WTC11 (cell line): Measurements from ENCODE around the gene SP140L. TPM values are rescaled to one million over a fixed set of nuclear protein-coding genes. Genes with fewer than 3 reads are reported as not detected.

ENCODE experiments used
- ATAC-seq: fragments of 200-7000 bp; cut with Tn5 transposase; 2 replicates; pipeline ENCODE4 v1.10.0; 2021; ENCODE audit warnings: mild to moderate bottlenecking, moderate library complexity
- CTCF ChIA-PET: fragments of 300-600 bp; sonication (Branson Sonifier 250); formaldehyde crosslinking; loops from one replicate; lab custom pipeline; 2021; ENCODE audit warnings: antibody characterized with exemption; lab: Charles Lee
- POLR2A ChIA-PET: fragments of 350-600 bp; sonication (Branson Sonifier 250); formaldehyde crosslinking; loops from one replicate; lab custom pipeline; 2021; ENCODE audit warnings: antibody characterized with exemption; lab: Charles Lee
- DNase-seq: peaks from one replicate; pipeline ENCODE4 v3.0.0; 2021; ENCODE audit warnings: low spot score
- H3K27ac Mint-ChIP-seq: 2 replicates; pipeline ENCODE4 v1.8.0; 2021; ENCODE audit warnings: mixed read lengths
- H3K27me3 Mint-ChIP-seq: 2 replicates; pipeline ENCODE4 v1.8.0; 2021; ENCODE audit warnings: low read depth, mild to moderate bottlenecking, moderate library complexity, mixed read lengths
- H3K36me3 Mint-ChIP-seq: 2 replicates; pipeline ENCODE4 v1.8.0; 2021; ENCODE audit warnings: mixed read lengths
- H3K4me1 Mint-ChIP-seq: 2 replicates; pipeline ENCODE4 v1.8.0; 2022; ENCODE audit warnings: mixed read lengths
- H3K4me3 Mint-ChIP-seq: 2 replicates; pipeline ENCODE4 v1.8.0; 2021; ENCODE audit warnings: mild to moderate bottlenecking, moderate library complexity, mixed read lengths
- H3K9me3 Mint-ChIP-seq: 2 replicates; pipeline ENCODE4 v1.8.0; 2021; ENCODE audit warnings: mixed read lengths
- AR ChIP-seq: fragments of 250-450 bp; sonication (Bioruptor Pico); IDR thresholded peaks from 2 replicates; pipeline ENCODE4 v1.9.0; 2021; ENCODE audit warnings: mild to moderate bottlenecking
- ATF3 ChIP-seq: sonication (generic); formaldehyde crosslinking; conservative IDR thresholded peaks from 2 replicates; pipeline ENCODE4 v1.8.1; 2022; ENCODE audit warnings: mild to moderate bottlenecking, missing genetic modification reagents
- CTCF ChIP-seq: fragments of 200-600 bp; IDR thresholded peaks from 2 replicates; pipeline ENCODE4 v1.8.0; 2022; ENCODE audit warnings: antibody characterized with exemption
- ETV6 ChIP-seq: sonication (generic); formaldehyde crosslinking; IDR thresholded peaks from 2 replicates; pipeline ENCODE4 v1.8.1; 2022; ENCODE audit warnings: mild to moderate bottlenecking, missing genetic modification reagents
- GRHL2 ChIP-seq: fragments of 250-450 bp; sonication (Bioruptor Pico); IDR thresholded peaks from 2 replicates; pipeline ENCODE4 v1.8.0; 2022; ENCODE audit warnings: mild to moderate bottlenecking, moderate library complexity; ENCODE audit not compliant: insufficient replicate concordance, severe bottlenecking
- GTF2I ChIP-seq: fragments of 250-450 bp; sonication (Bioruptor Pico); conservative IDR thresholded peaks from 2 replicates; pipeline ENCODE4 v1.4.0; 2021; ENCODE audit warnings: mild to moderate bottlenecking
- HMGXB4 ChIP-seq: sonication (generic); formaldehyde crosslinking; IDR thresholded peaks from 2 replicates; pipeline ENCODE4 v1.8.1; 2023; ENCODE audit warnings: mild to moderate bottlenecking, moderate library complexity, missing genetic modification reagents
- JAZF1 ChIP-seq: fragments of 250-450 bp; sonication (Bioruptor Pico); IDR thresholded peaks from 2 replicates; pipeline ENCODE4 v1.9.0; 2021; ENCODE audit warnings: moderate library complexity, mild to moderate bottlenecking, inconsistent platforms
- JUN ChIP-seq: sonication (generic); formaldehyde crosslinking; IDR thresholded peaks from 2 replicates; pipeline ENCODE4 v1.8.0; 2023; ENCODE audit warnings: mild to moderate bottlenecking, missing genetic modification reagents
- MYBL2 ChIP-seq: sonication (generic); formaldehyde crosslinking; IDR thresholded peaks from 2 replicates; pipeline ENCODE4 v1.8.1; 2023; ENCODE audit warnings: mild to moderate bottlenecking, moderate library complexity, missing genetic modification reagents
- NFATC4 ChIP-seq: fragments of 250-450 bp; sonication (Bioruptor Pico); IDR thresholded peaks from 2 replicates; pipeline ENCODE4 v1.9.0; 2021; ENCODE audit warnings: mild to moderate bottlenecking
- RELA ChIP-seq: sonication (generic); formaldehyde crosslinking; IDR thresholded peaks from 2 replicates; pipeline ENCODE4 v1.8.1; 2022; ENCODE audit warnings: missing genetic modification reagents, mild to moderate bottlenecking, borderline replicate concordance
- SMAD4 ChIP-seq: sonication (generic); formaldehyde crosslinking; IDR thresholded peaks from 2 replicates; pipeline ENCODE4 v1.8.0; 2022; ENCODE audit warnings: mild to moderate bottlenecking, missing genetic modification reagents
- STAT6 ChIP-seq: sonication (generic); formaldehyde crosslinking; conservative IDR thresholded peaks from 2 replicates; pipeline ENCODE4 v1.8.1; 2023; ENCODE audit warnings: mild to moderate bottlenecking, low read depth, missing genetic modification reagents, moderate library complexity
- USF2 ChIP-seq: sonication (generic); formaldehyde crosslinking; IDR thresholded peaks from 2 replicates; pipeline ENCODE4 v1.8.1; 2023; ENCODE audit warnings: mild to moderate bottlenecking, missing genetic modification reagents, moderate library complexity
- ZNF232 ChIP-seq: sonication (generic); formaldehyde crosslinking; IDR thresholded peaks from 2 replicates; pipeline ENCODE4 v1.8.0; 2022; ENCODE audit warnings: mild to moderate bottlenecking, missing genetic modification reagents
- ZNF263 ChIP-seq: sonication (generic); formaldehyde crosslinking; IDR thresholded peaks from 2 replicates; pipeline ENCODE4 v1.8.1; 2022; ENCODE audit warnings: low read depth, mild to moderate bottlenecking, moderate library complexity, missing genetic modification reagents
- ZNF281 ChIP-seq: sonication (generic); formaldehyde crosslinking; IDR thresholded peaks from 2 replicates; pipeline ENCODE4 v1.8.0; 2023; ENCODE audit warnings: mild to moderate bottlenecking, missing genetic modification reagents
- ZNF317 ChIP-seq: sonication (generic); formaldehyde crosslinking; IDR thresholded peaks from 2 replicates; pipeline ENCODE4 v1.8.1; 2023; ENCODE audit warnings: low read depth, mild to moderate bottlenecking, moderate library complexity, missing genetic modification reagents, borderline replicate concordance
- ZNF423 ChIP-seq: fragments of 250-450 bp; sonication (Bioruptor Pico); IDR thresholded peaks from 2 replicates; pipeline ENCODE4 v2.1.2; 2022; ENCODE audit warnings: mild to moderate bottlenecking, moderate library complexity
- ZNF512 ChIP-seq: sonication (generic); formaldehyde crosslinking; IDR thresholded peaks from 2 replicates; pipeline ENCODE4 v1.8.1; 2022; ENCODE audit warnings: missing genetic modification reagents, borderline replicate concordance
- ZNF671 ChIP-seq: fragments of 250-450 bp; sonication (Bioruptor Pico); IDR thresholded peaks from 2 replicates; pipeline ENCODE4 v1.8.0; 2021; ENCODE audit warnings: mild to moderate bottlenecking
- total RNA-seq: library from RNA; stranded (reverse); gene quantifications from 3 replicates; pipeline ENCODE4 v1.2.3, GENCODE V29; 2021

The SP140L gene
- total RNA-seq, 1 experiment from 2014 or later, result 3.2 TPM

- TF ChIP-seq STAT6 (CRISPR knock-in tag) (no peak), GRHL2 (CRISPR knock-in tag) (no peak), CTCF (no peak), SMAD4 (no peak), GTF2I (no peak), ETV6 (CRISPR knock-in tag) (no peak)
These were observed 123.0 kb downstream of the SP140L start (continued) for GRCh38 chr2:230449901-230450467.

GRCh38 chr2:230453006-230453405 lies 126.0 kb downstream of the SP140L start:
- Mint-ChIP-seq H3K4me1 (peaks cover 15% of the 10 kb centered on the region), H3K4me3 (no peak overlapping the region), H3K27me3 (no peaks in the 10 kb centered on the region), H3K9me3 (peaks cover 20% of the 10 kb centered on the region), H3K36me3 (peaks cover 3% of the 10 kb centered on the region; the same call in 1 of the 2 replicates), H3K27ac (no peak overlapping the region)
- ATAC-seq, result no peak
- TF ChIP-seq HMGXB4 (CRISPR knock-in tag), result no peak
- TF ChIP-seq ATF3, result no peak
- TF ChIP-seq ZNF317 (CRISPR knock-in tag), result no peak
- TF ChIP-seq JUN (CRISPR knock-in tag), result no peak
- no peak for TF ChIP-seq SMAD4
- no peak for TF ChIP-seq ZNF281 (CRISPR knock-in tag)
- TF ChIP-seq MYBL2, result no peak
- no peak for TF ChIP-seq ZNF512 (CRISPR knock-in tag)
- TF ChIP-seq RELA (CRISPR knock-in tag), result no peak
- TF ChIP-seq NFATC4, result no peak
- TF ChIP-seq ZNF671 (CRISPR knock-in tag), result no peak
- TF ChIP-seq ZNF423 (CRISPR knock-in tag), result no peak
- TF ChIP-seq USF2, result no peak
- no peak for TF ChIP-seq JAZF1 (CRISPR knock-in tag)
- no peak for TF ChIP-seq ZNF232 (CRISPR knock-in tag)
- TF ChIP-seq AR, result no peak
- TF ChIP-seq ZNF263 (CRISPR knock-in tag), result no peak
- ChIA-PET CTCF (no interaction called here), POLR2A (no interaction called here)
- no peak for DNase-seq
